EL (cell line): ENCODE results near the gene IRF7.

Experiments
- DNase-seq: peaks from one replicate; pipeline ENCODE4 v3.0.0-alpha.2; 2016

The IRF7 gene

GRCh38 chr11:640021-640706 lies 24.4 kb upstream of the IRF7 start:
- no peak for DNase-seq

GRCh38 chr11:639332-639955 lies 23.7 kb upstream of the IRF7 start:
- DNase-seq: no peak

GRCh38 chr11:638631-639331 lies 23.0 kb upstream of the IRF7 start:
- no peak for DNase-seq

DNA sequence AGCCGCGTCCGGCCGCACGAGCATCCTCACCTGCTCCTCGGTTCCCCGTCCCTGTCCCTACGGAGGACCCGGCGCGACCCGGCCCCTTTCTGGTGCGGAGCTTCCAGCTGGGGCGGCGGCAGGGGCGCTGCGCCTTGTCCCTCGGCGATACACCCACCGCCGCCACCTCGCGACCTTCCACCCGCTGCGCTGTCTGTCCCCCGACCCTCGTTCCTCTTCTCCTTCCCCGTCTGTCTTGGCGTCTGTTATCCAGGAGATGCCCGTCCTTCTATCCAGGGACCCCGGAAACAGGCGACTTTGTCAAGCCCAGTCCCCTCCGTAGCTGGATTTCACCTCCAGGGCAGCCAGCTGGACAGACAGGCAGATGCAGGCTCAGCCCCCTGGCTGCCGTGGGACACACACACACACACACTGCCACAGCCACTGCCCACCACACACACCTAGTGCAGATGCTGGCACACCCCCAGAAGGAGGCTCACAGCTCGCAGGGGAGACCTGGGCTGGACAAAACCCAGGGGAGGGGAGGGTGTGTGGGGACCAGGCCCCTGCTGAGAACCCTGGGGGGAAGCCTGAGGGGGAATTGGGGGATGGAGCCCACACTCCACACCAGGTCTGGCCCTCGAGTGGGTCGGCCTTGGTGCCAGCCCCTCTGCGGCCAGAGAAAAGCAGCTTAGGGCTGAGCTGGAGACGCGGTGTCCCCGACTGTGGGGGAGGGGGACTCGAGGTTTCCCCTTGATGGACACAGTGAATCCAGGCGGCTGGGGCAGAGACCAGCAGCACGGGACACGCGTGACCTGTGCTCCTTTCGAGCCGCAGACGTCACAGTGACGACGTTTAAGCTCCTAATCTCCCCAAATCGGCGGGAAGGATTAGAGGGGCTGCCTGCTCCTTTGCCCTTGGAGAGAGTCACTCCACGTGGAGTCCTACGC lies 22.1 kb upstream of the IRF7 start:
- no peak for DNase-seq

- DNase-seq: no peak
Measured at GRCh38 chr11:637333-637592, 21.5 kb upstream of the IRF7 start.

DNA sequence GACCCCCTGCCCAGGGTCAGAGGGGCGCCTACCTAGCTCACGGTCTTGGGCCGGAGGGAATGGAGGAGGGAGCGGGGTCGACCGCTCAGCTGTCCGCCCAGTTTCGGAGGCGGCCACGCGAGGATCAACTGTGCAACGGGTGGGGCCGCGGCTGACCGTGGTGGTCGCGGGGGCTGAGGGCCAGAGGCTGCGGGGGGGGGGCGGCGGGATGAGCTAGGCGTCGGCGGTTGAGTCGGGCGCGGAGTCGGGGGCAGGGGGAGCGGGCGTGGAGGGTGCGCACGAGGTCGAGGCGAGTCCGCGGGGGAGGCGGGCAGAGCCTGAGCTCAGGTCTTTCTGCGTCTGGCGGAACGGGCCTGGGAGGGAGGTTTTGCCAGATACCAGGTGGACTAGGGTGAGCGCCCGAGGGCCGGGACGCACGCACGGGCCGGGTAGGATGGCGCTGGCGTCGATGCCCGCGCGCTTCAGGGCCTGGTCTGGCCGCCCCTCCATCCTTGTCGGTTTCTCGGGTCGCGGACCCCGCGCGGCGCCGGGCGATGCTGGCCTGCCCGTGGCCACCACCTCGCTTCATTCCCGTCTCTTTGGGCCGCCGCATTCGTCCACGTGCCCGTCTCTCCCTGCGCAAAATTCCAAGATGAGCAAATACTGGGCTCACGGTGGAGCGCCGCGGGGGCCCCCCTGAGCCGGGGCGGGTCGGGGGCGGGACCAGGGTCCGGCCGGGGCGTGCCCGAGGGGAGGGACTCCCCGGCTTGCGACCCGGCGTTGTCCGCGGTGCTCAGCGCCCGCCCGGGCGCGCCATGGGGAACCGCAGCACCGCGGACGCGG lies 21.0 kb upstream of the IRF7 start, which contains the start of gene DRD4:
Gene DRD4 (plus strand): TSS at position 759 of the 822 bp plus-strand sequence. CDS start 36 bp downstream, at position 795.
- peak; percentile 36 for DNase-seq

- DNase-seq: no peak
Measured at GRCh38 chr11:635945-636510, 20.3 kb upstream of the IRF7 start.

DNA sequence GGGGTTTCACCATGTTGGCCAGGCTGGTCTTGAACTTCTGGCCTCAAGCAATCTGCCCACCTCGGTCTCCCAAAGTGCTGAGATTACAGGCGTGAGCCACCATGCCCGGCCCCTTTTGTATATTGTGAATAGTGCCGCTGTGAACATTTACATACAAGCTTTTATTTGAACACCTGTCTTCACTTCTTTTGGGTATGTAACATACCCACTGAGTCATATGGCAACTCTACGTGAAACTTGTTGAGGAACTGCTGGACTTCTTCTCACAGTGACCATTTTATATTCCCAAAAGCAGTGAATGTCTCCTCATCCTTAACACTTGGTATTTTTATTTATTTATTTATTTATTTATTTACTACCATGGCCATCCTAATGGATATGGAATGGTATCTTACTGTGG lies 15.1 kb upstream of the IRF7 start:
- DNase-seq: no peak

DNA sequence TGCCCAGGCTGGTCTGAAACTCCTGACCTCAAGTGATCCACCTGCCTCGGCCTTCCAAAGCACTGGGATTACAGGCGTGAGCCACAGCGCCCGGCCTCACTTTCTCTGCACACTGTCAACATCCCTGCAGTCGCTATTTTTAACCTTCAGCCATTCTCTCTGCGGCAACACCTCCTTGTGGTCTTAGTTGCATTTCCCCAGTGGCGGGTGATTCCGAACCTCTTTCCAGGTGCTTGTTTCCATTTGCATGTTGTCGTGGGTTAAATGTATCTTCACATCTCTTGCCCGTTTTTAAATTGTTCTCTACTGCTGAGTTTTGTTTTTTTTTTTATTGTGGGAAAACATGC lies 13.5 kb upstream of the IRF7 start:
- no peak for DNase-seq

GRCh38 chr11:628056-628455 lies 12.3 kb upstream of the IRF7 start:
- no peak for DNase-seq

GRCh38 chr11:627308-627576 lies 11.5 kb upstream of the IRF7 start:
- no peak for DNase-seq

- no peak for DNase-seq
Measured at GRCh38 chr11:626475-627307, 10.9 kb upstream of the IRF7 start, which contains the start of gene SCT. Gene SCT, minus strand, starts transcription at chr11:627181. Its CDS starts 38 bp downstream, at chr11:627143.

DNA sequence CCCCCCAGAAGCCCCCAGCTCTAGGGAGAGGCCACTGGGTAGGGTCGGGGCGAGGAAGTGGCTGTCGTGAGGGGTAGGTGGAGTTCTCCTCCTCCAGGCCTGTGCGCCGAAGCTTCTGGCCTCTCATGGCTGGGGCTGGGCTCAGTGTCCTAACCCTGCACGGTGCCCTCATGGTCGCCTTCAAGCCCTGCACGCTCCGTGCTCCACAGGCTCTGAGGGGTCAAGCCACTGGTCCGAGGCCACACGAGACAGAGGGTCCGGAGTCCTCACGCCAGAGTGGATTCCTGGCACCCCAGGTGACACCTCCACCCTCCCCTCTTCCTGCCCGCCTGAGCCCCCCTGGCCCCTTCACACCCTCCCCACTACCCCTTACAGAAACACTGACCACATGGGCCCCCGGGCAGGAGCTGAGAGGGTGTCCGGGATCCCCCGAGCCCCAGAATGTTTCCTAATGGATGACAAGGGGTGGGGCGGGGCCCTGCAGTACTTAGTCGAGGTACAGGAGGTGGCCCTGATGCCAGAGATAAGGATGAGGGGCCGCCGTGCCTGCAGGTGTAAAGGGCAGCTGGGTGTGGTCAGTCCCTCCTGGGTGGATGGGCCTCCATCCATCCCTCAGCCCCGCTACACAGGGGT lies 10.0 kb upstream of the IRF7 start:
- DNase-seq: no peak

- no peak for DNase-seq
Measured at GRCh38 chr11:624705-625635, 9.2 kb upstream of the IRF7 start, which contains the start of gene CDHR5. Gene CDHR5, minus strand, starts transcription at chr11:624955. Its CDS starts 53 bp downstream, at chr11:624902.

DNA sequence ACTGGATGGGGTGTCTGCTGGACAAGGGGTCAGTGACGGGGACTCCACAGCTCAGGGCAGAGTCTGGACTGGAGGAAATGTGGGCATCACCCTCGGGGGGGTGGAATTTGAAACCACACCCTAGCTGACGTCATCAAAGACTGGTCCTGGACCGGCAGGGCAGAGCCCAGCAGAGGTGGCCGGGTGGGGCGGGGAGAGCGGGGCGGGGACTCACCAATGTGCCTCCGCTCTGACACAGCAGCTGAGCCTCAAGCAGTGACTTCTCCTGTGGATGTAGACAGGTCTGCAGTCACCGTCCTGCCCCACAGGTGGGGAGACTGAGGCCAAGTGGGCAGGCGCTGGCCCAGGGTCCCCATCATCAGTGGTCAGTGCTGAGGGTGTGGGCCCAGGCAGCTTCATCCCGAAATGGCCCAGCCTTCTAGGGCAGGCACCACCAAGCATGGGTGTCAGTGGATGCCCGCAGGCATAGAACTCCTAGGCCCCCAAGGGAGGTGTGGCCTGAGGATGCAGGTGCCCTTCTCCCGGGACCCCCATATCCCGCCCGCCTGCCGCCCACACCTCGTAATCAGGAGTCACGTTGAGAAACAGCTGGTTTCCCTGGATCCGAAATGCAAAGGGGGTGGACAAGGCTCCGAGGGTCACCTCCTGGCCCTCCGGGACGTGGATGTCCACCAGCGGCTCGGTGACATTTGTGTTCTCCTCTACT lies 8.4 kb upstream of the IRF7 start:
- DNase-seq: peak; percentile 47

DNA sequence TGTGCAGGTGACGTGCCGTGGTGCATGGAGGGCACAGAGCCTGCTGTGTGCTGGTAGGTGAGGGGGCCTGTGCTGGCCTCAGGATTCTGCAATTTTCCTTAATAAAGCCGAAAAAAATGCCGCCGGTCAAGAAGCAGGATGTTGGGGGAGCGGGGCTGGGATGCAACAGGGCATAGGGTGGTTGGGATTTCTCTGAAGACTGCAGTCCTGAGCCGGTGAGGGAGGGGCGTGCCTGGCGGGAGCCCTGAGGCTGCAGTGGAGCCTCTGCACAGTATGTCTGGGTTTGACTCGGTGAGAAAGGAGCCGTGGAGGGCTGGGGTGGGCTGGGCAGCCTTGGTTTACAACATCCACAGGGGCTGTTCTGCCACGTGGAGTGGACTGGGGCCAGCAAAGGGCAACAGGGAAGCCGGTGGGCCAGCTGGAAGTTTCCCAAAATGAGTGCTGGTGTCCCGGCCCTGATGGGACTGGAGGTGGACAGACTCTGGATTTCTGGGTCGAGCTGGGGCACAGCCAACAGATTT lies 7.7 kb upstream of the IRF7 start:
- no peak for DNase-seq

DNA sequence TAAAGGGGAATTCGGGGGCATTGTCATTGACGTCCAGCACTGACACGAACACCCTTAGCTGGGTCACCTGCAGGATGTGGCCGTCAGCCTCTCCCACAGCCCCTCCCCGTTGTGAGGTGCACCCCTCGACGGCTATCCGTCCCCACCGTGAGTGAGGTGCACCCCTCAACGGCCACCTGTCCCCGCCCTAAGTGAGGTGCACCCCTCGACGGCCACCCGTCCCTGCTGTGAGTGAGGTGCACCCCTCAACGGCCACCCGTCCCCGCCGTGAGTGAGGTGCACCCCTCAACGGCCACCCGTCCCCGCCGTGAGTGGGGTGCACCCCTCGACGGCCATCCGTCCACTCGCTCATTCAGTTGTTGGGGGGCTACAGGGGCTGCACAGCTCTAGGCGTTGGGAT lies 6.1 kb upstream of the IRF7 start:
- DNase-seq: no peak

DNA sequence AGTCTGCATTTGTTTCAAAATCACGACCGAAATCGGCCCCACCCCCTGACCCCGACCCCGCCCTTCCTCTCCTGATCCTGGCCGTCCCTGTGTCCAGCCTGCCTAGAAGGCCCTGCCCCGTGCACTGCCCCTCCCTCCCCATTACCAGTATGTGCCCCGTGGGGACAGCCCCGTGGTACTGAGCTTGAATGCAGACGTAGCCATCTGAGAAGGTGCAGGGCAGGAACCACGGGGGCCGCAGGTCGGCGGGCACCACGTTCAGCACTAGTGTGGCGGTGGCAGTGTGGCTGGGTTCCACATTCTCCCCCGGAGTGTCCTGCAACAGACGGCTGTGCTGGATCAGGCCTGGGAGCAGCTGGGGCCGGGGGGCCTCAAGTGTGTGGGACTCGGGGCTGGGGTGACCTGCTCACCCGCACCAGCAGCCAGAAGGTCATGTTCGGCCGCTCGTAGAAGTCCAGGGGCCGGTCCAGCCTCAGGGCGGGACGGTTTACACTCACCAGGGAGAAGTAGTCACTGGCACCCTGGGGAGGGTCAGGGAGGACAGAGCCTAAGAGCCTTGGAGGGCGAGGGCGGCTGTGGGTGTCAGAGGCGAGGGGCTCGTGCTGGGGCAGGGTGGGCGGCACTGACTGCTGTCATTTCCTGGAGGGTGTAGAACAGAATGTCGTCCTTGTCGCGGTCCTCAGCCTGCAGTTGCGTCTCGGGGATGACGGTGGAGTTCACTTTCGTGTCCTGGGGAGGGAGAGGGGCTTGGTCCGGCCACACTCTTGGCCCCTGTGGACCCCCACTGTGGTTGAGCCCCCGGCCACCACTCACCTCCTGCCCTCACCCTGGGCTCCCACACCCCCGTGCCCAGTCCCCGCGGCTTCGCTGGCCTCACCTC lies 5.4 kb upstream of the IRF7 start:
- no peak for DNase-seq
